Tibial nerve (tissue), 4 donors: ENCODE data around the gene ADAM19.
A peak's percentile ranks its signal among the peaks of the same experiment; 100 is the strongest.

Experiments
- EP300 ChIP-seq, 2 donors: sonication (generic); formaldehyde crosslinking; IDR thresholded peaks; one replicate each; pipeline ENCODE4 v1.6.1; 2017; ENCODE audit warnings: antibody characterized with exemption in 2 of 2, mild to moderate bottlenecking in 1 of 2
- POLR2A ChIP-seq, 2 donors: fragments of 450-650 bp; IDR thresholded peaks; one replicate each; pipeline ENCODE4 v1.6.1; 2017; ENCODE audit warnings: antibody characterized with exemption in 2 of 2, mild to moderate bottlenecking in 2 of 2, moderate library complexity in 2 of 2
- TF ChIP-seq, protein P1 (sequence below), 5 experiments: fragments of 200-600 bp in 3 of 5; fragments of 450-650 bp in 2 of 5; sonication (generic) in 3 of 5; IDR thresholded peaks; one replicate each; pipeline ENCODE4 v1.5.1; 2016 to 2019; ENCODE audit warnings: antibody characterized with exemption in 5 of 5, mild to moderate bottlenecking in 3 of 5, moderate library complexity in 2 of 5

GRCh38 chr5:157463621-157464518 is 111.7 kb downstream of the ADAM19 start:
- TF ChIP-seq, protein P1, sequence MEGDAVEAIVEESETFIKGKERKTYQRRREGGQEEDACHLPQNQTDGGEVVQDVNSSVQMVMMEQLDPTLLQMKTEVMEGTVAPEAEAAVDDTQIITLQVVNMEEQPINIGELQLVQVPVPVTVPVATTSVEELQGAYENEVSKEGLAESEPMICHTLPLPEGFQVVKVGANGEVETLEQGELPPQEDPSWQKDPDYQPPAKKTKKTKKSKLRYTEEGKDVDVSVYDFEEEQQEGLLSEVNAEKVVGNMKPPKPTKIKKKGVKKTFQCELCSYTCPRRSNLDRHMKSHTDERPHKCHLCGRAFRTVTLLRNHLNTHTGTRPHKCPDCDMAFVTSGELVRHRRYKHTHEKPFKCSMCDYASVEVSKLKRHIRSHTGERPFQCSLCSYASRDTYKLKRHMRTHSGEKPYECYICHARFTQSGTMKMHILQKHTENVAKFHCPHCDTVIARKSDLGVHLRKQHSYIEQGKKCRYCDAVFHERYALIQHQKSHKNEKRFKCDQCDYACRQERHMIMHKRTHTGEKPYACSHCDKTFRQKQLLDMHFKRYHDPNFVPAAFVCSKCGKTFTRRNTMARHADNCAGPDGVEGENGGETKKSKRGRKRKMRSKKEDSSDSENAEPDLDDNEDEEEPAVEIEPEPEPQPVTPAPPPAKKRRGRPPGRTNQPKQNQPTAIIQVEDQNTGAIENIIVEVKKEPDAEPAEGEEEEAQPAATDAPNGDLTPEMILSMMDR (IDR thresholded peaks at IDR 0.05) = no peak
- TF ChIP-seq EP300 (IDR thresholded peaks at IDR 0.05) (peak in 1 of 2 donors; percentile 37), POLR2A (IDR thresholded peaks at IDR 0.05) (no peak)
